Stomach (tissue), 9 donors: ENCODE measurements around the gene CDC14A. TPM values are rescaled to one million over a fixed set of nuclear protein-coding genes. Genes with fewer than 3 reads are reported as not detected.

ENCODE experiments used
- DNase-seq, 2 donors: peaks; one replicate each; pipeline versions ENCODE4 v3.0.0 to v3.0.0-alpha.2; 2013 to 2019
- H3K27ac ChIP-seq, 5 donors: fragments of 200-600 bp in 4 of 5; sonication (generic) in 4 of 5; one replicate each; pipeline ENCODE4 v1.5.1; 2013 to 2019; ENCODE audit warnings: mild to moderate bottlenecking in 1 of 5, moderate library complexity in 1 of 5
- H3K27me3 ChIP-seq, 3 donors: fragments of 200-600 bp; sonication (generic); one replicate each; pipeline ENCODE4 v1.5.1; 2017 to 2019; ENCODE audit warnings: mixed run types in 1 of 3
- H3K36me3 ChIP-seq, 4 donors: fragments of 200-600 bp; sonication (generic); 1 replicate in 3 of 4; 2 replicates in 1 of 4; pipeline ENCODE4 v1.5.1; 2016 to 2019
- H3K4me1 ChIP-seq, 4 donors: fragments of 200-600 bp; sonication (generic); one replicate each; pipeline ENCODE4 v1.5.1; 2016 to 2019
- H3K4me3 ChIP-seq, 4 donors: fragments of 200-600 bp; sonication (generic) in 3 of 4; one replicate each; pipeline ENCODE4 v1.5.1; 2016 to 2019; ENCODE audit warnings: mild to moderate bottlenecking in 1 of 4
- H3K9me3 ChIP-seq, 4 donors: fragments of 200-600 bp; sonication (generic); one replicate each; pipeline ENCODE4 v1.5.1; 2016 to 2019
- EP300 ChIP-seq: sonication (generic); formaldehyde crosslinking; IDR thresholded peaks from one replicate; pipeline ENCODE4 v1.6.1; 2017; ENCODE audit warnings: antibody characterized with exemption
- POLR2A ChIP-seq, 4 donors: fragments of 450-650 bp; IDR thresholded peaks; one replicate each; pipeline ENCODE4 v1.6.1; 2016; ENCODE audit warnings: antibody characterized with exemption in 4 of 4, control low read depth in 2 of 4, mild to moderate bottlenecking in 1 of 4, moderate library complexity in 1 of 4
- POLR2AphosphoS5 ChIP-seq, 3 donors: sonication (generic); formaldehyde crosslinking; IDR thresholded peaks; one replicate each; pipeline ENCODE4 v1.6.1; 2016; ENCODE audit warnings: antibody characterized with exemption in 3 of 3
- WGBS, 5 donors: extraction: QIAGEN DNeasy Blood & Tissue Kit in 3 of 5; methylation state at CpG; one replicate each; pipeline versions ENCODE4 v1.1.5 to v1.1.7; 2013 to 2018; 5-methylcytosine and 5-hydroxymethylcytosine counted together
- intact Hi-C: fragments of 100-400 bp; cut with DNase I; formaldehyde crosslinking; loops from one replicate; pipeline ENCODE4 v1.15.1; 2023; ENCODE audit warnings: low total_unique reads
- polyA plus RNA-seq, 3 donors: library from polyadenylated mRNA; stranded (reverse); fragments of 200-250 nt; gene quantifications; one replicate each; pipeline ENCODE4 v1.2.3, GENCODE V29; 2013
- total RNA-seq, 5 donors: library from RNA; depleted of rRNA; stranded (reverse); fragments of >200 nt; gene quantifications; one replicate each; pipeline versions ENCODE4 v1.1.0 to v1.2.3, GENCODE V29; 2014 to 2016
- TF ChIP-seq, protein P1 (sequence below), 7 experiments: fragments of 450-650 bp in 4 of 7; fragments of 200-600 bp in 3 of 7; sonication (generic) in 3 of 7; IDR thresholded peaks; one replicate each; pipeline ENCODE4 v1.5.1; 2016 to 2019; ENCODE audit warnings: antibody characterized with exemption in 7 of 7, control low read depth in 2 of 7, mild to moderate bottlenecking in 1 of 7
- donor health status: healthy with polysubstance abuse.
- donor health status: Bipolar disorder and iron deficiency.
- donor health status: healthy.

The CDC14A gene
- total and polyA plus RNA-seq, 8 donors: 2.1 to 31.0 (median 12.1) TPM

GRCh38 chr1:100482748-100483147 lies 130.4 kb downstream of the CDC14A start:
- 96 to 100% (median 98%) methylated on average over 5 of the region's 5 CpGs for WGBS, 5 donors

DNA sequence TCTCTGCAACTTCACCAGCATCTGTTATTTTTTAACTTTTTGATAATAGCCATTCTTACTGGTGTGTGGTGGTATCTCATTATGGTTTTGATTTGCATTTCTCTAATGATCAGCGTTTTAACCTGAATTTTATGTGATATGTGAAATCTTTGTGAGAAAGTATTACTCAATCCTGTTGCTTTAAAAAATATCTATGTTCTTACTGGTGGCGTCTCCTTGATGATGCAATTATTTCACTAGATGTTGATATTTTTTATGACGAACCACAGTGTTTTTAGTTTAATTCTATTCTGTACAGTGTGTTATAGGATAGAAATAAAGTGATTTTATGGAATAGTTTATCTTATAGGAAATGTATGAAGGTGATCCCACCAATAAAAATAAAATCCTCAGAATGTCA lies 130.9 kb downstream of the CDC14A start:
- intact Hi-C loops: no loop called here
- Histone ChIP-seq H3K36me3 (peaks cover 0 to 17% (median 8%) of the 10 kb centered on the region in 4 donors), H3K9me3 (no peaks in the 10 kb centered on the region), H3K27ac (no peak overlapping the region), H3K27me3 (no peaks in the 10 kb centered on the region), H3K4me3 (no peak overlapping the region), H3K4me1 (peaks cover 0 to 9% (median 0%) of the 10 kb centered on the region in 4 donors)
- DNase-seq: no peak
- WGBS, 5 donors: 85 to 93% (median 90%) methylated on average over 3 of the region's 3 CpGs
- no peak for TF ChIP-seq POLR2A (IDR thresholded peaks at IDR 0.05)
- TF ChIP-seq, protein P1, sequence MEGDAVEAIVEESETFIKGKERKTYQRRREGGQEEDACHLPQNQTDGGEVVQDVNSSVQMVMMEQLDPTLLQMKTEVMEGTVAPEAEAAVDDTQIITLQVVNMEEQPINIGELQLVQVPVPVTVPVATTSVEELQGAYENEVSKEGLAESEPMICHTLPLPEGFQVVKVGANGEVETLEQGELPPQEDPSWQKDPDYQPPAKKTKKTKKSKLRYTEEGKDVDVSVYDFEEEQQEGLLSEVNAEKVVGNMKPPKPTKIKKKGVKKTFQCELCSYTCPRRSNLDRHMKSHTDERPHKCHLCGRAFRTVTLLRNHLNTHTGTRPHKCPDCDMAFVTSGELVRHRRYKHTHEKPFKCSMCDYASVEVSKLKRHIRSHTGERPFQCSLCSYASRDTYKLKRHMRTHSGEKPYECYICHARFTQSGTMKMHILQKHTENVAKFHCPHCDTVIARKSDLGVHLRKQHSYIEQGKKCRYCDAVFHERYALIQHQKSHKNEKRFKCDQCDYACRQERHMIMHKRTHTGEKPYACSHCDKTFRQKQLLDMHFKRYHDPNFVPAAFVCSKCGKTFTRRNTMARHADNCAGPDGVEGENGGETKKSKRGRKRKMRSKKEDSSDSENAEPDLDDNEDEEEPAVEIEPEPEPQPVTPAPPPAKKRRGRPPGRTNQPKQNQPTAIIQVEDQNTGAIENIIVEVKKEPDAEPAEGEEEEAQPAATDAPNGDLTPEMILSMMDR (IDR thresholded peaks at IDR 0.05): no peak
- no peak for TF ChIP-seq EP300
- no peak for TF ChIP-seq POLR2AphosphoS5 (IDR thresholded peaks at IDR 0.05)

More at GRCh38 chr1:100482748-100483147, 130.4 kb downstream of the CDC14A start:
- Histone ChIP-seq H3K27ac (no peak overlapping the region), H3K4me1 (peaks cover 0 to 9% (median 0%) of the 10 kb centered on the region in 4 donors), H3K27me3 (no peaks in the 10 kb centered on the region), H3K4me3 (no peak overlapping the region), H3K36me3 (peaks cover 0 to 17% (median 8%) of the 10 kb centered on the region in 4 donors), H3K9me3 (no peaks in the 10 kb centered on the region)
- intact Hi-C loops: no loop called here
- TF ChIP-seq, protein P1 (IDR thresholded peaks at IDR 0.05): no peak
- TF ChIP-seq POLR2A (IDR thresholded peaks at IDR 0.05) (no peak), EP300 (no peak), POLR2AphosphoS5 (IDR thresholded peaks at IDR 0.05) (no peak)
- DNase-seq: no peak

DNA sequence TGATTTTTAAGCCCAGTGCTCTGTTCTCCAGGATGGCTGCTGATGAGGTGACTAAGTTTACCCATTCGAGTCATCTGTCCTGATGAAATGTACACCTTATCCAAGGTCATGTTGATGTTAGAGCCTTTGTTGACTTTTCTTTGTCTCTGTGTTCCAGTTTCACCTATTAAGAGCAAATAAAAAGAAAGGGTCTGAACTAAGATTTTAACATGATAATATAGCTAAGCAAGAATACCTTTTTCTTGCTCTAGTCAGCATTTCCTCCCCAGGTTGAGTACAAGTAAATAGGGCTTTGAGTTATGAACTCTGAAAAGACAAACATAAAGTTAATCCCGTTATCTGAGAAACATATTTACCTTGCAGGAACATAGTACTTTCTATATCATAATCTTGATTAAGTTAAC lies 133.6 kb downstream of the CDC14A start:
- TF ChIP-seq EP300 (no peak), POLR2AphosphoS5 (IDR thresholded peaks at IDR 0.05) (no peak), POLR2A (IDR thresholded peaks at IDR 0.05) (no peak)
- TF ChIP-seq, protein P1 (IDR thresholded peaks at IDR 0.05): no peak
- H3K4me1 ChIP-seq: peaks cover 0 to 9% (median 0%) of the 10 kb centered on the region in 4 donors
- no peaks in the 10 kb centered on the region for H3K27me3 ChIP-seq
- intact Hi-C loops: no loop called here
- no peak overlapping the region for H3K4me3 ChIP-seq
- H3K9me3 ChIP-seq: no peaks in the 10 kb centered on the region
- peaks cover 0 to 17% (median 11%) of the 10 kb centered on the region in 4 donors for H3K36me3 ChIP-seq
- WGBS, 5 donors: 34 to 63% (median 51%) methylated on average over 2 of the region's 2 CpGs
- no peak for DNase-seq
- H3K27ac ChIP-seq: no peak overlapping the region

- Histone ChIP-seq H3K27ac (no peak overlapping the region), H3K36me3 (peaks cover 16 to 49% (median 42%) of the 10 kb centered on the region in 4 donors), H3K4me3 (no peak overlapping the region), H3K4me1 (no peaks in the 10 kb centered on the region), H3K27me3 (no peaks in the 10 kb centered on the region), H3K9me3 (no peaks in the 10 kb centered on the region)
- no peak for DNase-seq
- TF ChIP-seq POLR2AphosphoS5 (IDR thresholded peaks at IDR 0.05): no peak
- TF ChIP-seq POLR2A (IDR thresholded peaks at IDR 0.05): no peak
- TF ChIP-seq, protein P1 (IDR thresholded peaks at IDR 0.05): no peak
- TF ChIP-seq EP300: no peak
- WGBS, 5 donors: 85 to 90% (median 87%) methylated on average over 4 of the region's 4 CpGs
- intact Hi-C loops: no loop called here
Measured at GRCh38 chr1:100494393-100495084, 142.2 kb downstream of the CDC14A start.
